Measurements from ENCODE around the gene LHPP.

LHPP gene

DNA sequence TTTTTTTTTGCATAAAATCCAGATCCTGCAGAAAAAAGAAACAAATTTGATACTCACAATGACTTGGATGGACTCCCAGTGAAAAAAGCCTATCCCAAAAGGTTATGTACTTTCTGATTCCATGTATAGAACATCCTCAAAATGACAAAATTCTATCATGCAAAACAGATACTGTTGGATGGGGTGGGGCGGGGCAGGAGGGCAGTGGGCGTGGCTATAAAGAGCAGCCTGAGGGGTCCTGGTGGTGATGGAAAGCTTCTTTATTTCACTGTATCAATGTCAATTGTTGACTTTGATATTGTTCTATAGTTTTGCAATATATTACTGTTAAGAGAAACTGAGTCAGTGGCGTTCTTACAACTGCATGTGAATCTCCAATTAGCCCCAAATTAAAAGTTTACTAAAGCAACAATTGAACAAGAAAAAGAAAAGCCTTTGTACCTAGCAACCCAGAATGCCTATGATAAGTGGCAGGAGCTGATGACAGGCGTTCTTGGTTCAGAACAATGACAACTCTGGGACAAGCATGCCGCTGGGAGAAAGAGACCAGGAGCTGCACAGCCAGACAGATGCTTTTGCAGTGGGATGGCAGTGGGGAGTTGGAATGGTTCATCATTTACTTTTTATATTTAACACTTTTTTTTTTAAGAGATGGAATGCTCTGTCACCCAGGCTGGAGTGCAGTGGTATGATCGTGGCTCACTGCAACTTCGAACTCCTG lies 101.9 kb downstream of the LHPP start:
- no peak overlapping the region for H3K9ac ChIP-seq (ENCODE audit: low read length)
- no peak overlapping the region for H3K4me3 ChIP-seq (ENCODE audit: low read length)
- H3K27ac ChIP-seq (ENCODE audit: low read depth, low read length): no peak overlapping the region
- H3K36me3 ChIP-seq (ENCODE audit: control insufficient read depth, insufficient read depth, low read length): no peaks in the 10 kb centered on the region
- no peaks in the 10 kb centered on the region for H3K27me3 ChIP-seq (ENCODE audit: control insufficient read depth, insufficient read depth, low read length)
- peaks cover 12% of the 10 kb centered on the region for H3K4me1 ChIP-seq (ENCODE audit: control insufficient read depth, insufficient read depth, low read length)

DNA sequence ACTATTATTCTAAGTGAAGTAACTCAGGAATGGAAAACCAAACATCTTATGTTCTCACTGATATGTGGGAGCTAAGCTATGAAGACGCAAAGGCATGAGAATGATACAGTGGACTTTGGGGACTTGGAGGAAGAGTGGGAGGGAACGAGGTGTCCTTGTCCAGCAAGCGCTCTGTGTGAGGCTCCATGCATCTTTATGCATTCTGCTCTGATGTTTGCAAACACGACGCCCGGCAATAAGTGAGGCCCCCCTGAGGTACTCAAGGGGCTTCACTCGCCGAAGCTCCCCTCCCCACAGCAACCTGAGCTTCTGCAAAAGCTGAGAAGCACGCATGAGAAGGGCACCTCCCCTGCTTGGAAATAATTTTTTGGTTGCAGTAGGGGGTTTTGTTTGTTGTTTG lies 103.3 kb downstream of the LHPP start:
- Histone ChIP-seq H3K4me1 (ENCODE audit: control insufficient read depth, insufficient read depth, low read length) (peaks cover 7% of the 10 kb centered on the region), H3K27me3 (ENCODE audit: control insufficient read depth, insufficient read depth, low read length) (no peaks in the 10 kb centered on the region), H3K36me3 (ENCODE audit: control insufficient read depth, insufficient read depth, low read length) (no peaks in the 10 kb centered on the region), H3K4me3 (ENCODE audit: low read length) (no peak overlapping the region), H3K9ac (ENCODE audit: low read length) (no peak overlapping the region), H3K27ac (ENCODE audit: low read depth, low read length) (no peak overlapping the region)

DNA sequence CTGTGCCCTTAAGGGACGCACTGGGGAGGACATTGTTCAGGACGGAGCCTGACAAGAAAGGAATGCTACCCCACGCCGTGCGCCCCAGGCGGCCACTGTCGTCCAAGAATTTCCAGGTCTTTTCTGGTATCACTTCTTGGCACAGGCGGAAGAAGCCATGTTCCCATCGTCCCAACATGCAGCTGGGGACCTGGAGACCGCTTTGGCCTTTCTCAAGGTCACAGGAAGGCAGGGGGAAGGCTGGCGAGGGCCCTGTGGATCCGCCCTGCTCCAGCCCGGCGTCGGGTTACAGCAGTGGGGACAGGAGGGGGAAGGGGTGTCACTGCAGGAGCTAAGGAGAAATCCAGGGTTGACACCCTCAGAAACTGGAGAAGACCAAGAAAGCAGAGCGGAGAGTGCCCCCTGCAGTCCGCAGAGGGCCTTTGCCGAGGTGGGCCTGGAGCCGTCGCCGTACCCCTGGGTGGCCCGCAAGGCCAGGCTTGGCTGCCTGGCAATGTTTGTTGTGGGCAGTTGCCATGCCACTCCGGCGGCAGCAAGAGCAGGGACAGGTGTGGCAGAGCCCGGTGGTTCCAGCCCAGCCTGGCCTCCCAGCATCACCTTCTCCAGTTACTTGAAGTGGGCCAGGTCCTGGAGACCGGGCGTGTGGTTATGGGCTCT lies 104.1 kb downstream of the LHPP start:
- no peak overlapping the region for H3K27ac ChIP-seq (ENCODE audit: low read depth, low read length)
- no peaks in the 10 kb centered on the region for H3K27me3 ChIP-seq (ENCODE audit: control insufficient read depth, insufficient read depth, low read length)
- H3K4me1 ChIP-seq (ENCODE audit: control insufficient read depth, insufficient read depth, low read length): peaks cover 3% of the 10 kb centered on the region
- H3K36me3 ChIP-seq (ENCODE audit: control insufficient read depth, insufficient read depth, low read length): no peaks in the 10 kb centered on the region
- no peak overlapping the region for H3K4me3 ChIP-seq (ENCODE audit: low read length)
- no peak overlapping the region for H3K9ac ChIP-seq (ENCODE audit: low read length)

DNA sequence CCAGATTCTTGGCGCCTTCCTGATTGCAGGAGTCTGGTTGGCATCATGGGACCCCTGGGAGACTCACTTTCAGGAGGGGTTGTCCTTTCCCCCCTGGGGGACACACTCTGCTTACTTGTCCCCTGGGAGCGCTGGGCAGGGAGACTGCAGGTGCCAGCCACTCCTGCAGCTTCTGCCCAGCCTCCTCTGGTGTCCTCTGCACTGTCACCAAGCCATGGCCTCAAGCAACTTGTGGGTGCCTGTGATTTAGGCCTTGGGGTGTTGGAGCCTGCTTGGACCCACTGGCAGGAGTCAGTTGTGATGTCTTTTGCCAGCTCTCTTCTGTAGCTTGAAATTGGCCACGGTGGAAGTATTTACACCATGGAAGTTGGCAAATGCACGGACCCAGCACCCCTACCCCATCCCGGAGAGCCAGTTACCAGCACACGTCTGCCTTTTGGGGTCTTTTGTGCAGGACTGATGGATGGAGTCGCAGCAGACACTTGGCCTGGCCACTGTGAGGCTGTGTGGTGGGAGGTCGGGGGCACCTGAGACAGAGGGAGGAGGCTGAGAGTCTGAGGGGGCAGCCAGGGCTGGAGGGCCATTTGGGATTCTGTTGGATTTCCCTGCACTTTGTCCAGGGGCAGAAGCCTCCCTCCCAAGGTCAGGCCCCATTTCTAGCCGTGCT lies 104.7 kb downstream of the LHPP start:
- Histone ChIP-seq H3K4me3 (ENCODE audit: low read length) (no peak overlapping the region), H3K4me1 (ENCODE audit: control insufficient read depth, insufficient read depth, low read length) (no peaks in the 10 kb centered on the region), H3K9ac (ENCODE audit: low read length) (no peak overlapping the region), H3K27ac (ENCODE audit: low read depth, low read length) (no peak overlapping the region), H3K36me3 (ENCODE audit: control insufficient read depth, insufficient read depth, low read length) (no peaks in the 10 kb centered on the region), H3K27me3 (ENCODE audit: control insufficient read depth, insufficient read depth, low read length) (no peaks in the 10 kb centered on the region)

DNA sequence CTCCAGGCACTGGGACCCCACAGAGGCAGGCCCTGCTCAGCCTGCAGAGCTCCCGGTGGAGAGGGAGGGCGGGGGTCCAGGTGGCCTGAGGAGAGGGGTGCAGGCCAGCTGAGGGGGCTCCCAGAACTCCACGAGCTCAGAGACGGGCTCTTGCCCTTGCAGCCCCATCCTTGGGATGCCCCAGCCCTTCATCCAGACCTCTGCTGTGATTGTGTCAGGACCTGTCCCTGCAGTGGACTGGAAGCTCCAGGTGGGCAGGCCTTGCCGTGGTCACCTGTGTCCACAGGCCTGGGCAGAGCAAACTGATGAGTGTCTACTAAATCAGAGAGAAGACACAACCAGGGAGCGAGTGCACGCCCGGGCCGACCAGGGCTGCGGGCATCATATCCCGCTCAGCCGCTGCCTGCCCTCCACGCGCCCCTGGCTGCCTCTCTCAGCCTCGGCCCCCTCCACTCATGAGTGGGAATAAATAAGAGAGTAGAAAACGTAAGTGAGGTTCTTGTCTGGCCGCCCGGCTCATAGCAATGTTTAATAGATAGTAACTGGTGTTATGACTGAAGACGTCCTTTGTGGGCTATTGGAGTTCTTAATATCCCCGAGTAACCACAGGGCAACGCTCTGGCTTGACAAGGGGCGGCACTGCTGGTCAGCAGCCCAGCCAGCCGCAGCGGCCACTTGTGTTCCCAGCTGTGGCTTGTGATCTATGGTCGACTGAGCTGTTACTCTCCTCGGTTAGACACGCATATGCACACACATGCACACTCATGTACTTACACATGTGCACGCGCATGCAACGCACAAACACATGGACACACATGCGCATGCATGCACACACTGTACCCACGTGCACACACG lies 105.6 kb downstream of the LHPP start:
- H3K4me1 ChIP-seq (ENCODE audit: control insufficient read depth, insufficient read depth, low read length): no peaks in the 10 kb centered on the region
- H3K9ac ChIP-seq (ENCODE audit: low read length): no peak overlapping the region
- no peak overlapping the region for H3K4me3 ChIP-seq (ENCODE audit: low read length)
- no peak overlapping the region for H3K27ac ChIP-seq (ENCODE audit: low read depth, low read length)
- no peaks in the 10 kb centered on the region for H3K36me3 ChIP-seq (ENCODE audit: control insufficient read depth, insufficient read depth, low read length)
- H3K27me3 ChIP-seq (ENCODE audit: control insufficient read depth, insufficient read depth, low read length): no peaks in the 10 kb centered on the region

DNA sequence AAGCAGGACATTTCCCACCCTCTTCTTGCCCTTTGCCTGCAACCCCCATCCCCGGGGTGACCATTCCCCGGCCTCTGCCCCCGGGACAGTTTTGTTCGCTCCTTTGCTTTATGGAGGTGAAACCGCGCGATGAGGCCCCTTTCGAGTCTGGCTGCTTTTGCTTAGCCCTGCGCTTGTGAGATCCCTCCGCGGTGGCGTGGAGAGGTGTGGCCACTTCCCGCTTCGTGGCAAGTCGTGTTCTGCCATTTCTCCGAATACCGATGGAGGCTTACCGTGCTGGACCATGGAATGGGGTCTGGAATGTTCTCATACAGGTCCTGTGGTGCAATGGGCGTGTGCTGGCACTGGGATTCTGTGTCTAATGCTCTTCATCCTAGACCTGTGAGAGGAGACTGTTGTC lies 106.7 kb downstream of the LHPP start:
- Histone ChIP-seq H3K9ac (ENCODE audit: low read length) (no peak overlapping the region), H3K27ac (ENCODE audit: low read depth, low read length) (no peak overlapping the region), H3K27me3 (ENCODE audit: control insufficient read depth, insufficient read depth, low read length) (no peaks in the 10 kb centered on the region), H3K4me3 (ENCODE audit: low read length) (no peak overlapping the region), H3K36me3 (ENCODE audit: control insufficient read depth, insufficient read depth, low read length) (no peaks in the 10 kb centered on the region), H3K4me1 (ENCODE audit: control insufficient read depth, insufficient read depth, low read length) (no peaks in the 10 kb centered on the region)

DNA sequence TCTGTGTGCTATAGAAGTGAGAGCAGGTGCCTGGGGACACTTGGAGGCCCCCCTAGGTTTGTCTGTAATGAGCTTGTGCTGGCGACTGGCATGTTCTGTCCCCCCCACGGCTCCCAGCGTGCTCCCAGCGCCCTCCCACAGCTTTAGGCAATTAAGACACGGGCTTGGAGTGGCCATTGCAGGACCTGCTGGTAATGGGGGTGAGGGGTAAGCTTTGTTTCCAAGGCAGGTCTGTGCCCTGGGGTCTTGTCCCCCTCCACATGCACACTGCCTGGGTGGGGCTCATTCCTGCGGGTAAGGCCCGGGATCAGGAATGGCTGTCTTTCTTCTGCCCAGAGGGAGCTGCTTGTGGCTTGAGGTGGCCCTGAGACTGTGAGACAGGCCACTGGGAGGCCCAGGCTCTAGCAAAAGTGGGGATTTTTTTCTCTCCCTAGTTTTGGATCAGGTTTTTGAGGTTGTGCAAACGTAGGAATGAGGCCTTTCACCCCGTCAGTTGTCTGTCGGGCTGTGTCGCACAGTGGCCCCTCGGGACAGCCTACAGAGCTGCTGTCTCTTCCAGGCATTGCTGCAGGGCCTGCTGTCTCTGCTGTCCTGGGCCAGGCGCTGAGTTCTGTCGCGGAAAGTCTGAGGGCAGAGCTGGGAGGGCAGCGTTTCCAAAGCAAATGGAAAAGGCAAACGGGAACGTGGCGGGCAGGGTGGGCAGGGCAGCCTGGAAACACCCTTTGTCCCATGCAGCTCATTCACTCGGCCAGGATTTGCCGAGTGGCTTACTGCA lies 107.4 kb downstream of the LHPP start:
- no peak overlapping the region for H3K9ac ChIP-seq (ENCODE audit: low read length)
- H3K36me3 ChIP-seq (ENCODE audit: control insufficient read depth, insufficient read depth, low read length): no peaks in the 10 kb centered on the region
- H3K4me1 ChIP-seq (ENCODE audit: control insufficient read depth, insufficient read depth, low read length): no peaks in the 10 kb centered on the region
- H3K27me3 ChIP-seq (ENCODE audit: control insufficient read depth, insufficient read depth, low read length): no peaks in the 10 kb centered on the region
- no peak overlapping the region for H3K27ac ChIP-seq (ENCODE audit: low read depth, low read length)
- H3K4me3 ChIP-seq (ENCODE audit: low read length): no peak overlapping the region

DNA sequence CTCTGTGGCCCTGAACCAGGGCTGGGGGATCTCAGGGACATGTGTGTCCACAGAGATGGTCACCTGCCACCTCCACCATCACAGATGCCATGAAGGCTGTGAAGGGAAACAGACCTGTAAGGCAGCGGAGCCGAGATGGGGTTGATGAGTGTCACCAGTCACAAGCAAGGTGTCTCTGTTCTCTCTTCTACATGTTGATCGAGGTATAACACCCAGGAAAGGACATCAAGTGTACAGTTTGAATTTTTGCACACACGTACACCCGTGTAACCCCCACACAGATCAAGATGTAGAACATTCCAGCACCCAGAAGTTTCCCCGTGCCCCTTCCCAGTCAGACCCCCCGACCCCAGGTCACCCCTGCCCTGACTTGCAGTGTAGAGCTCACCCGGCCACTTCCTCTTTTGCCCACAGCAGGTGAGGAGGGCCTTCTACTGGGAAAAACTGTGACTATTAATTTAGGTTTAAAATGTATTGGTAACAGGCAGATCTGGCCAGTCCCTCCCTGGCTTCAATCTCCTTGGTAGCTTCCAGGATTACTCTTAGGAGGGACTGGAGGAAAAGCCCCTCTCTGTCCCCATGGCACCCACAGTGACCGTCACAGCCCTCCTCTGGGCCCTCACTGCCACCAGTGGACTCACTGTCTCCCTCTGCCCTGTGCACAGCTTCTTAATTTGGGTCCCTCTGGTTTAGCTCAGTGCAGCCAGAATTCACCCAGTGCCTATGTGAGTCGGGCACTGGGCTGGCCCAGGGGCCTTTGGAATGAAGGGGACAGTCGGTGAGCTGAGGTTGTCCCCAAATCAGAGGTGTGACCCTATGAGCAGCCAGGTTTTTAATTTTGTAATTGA lies 108.2 kb downstream of the LHPP start:
- no peak overlapping the region for H3K9ac ChIP-seq (ENCODE audit: low read length)
- no peaks in the 10 kb centered on the region for H3K4me1 ChIP-seq (ENCODE audit: control insufficient read depth, insufficient read depth, low read length)
- no peaks in the 10 kb centered on the region for H3K36me3 ChIP-seq (ENCODE audit: control insufficient read depth, insufficient read depth, low read length)
- no peak overlapping the region for H3K27ac ChIP-seq (ENCODE audit: low read depth, low read length)
- no peaks in the 10 kb centered on the region for H3K27me3 ChIP-seq (ENCODE audit: control insufficient read depth, insufficient read depth, low read length)
- H3K4me3 ChIP-seq (ENCODE audit: low read length): no peak overlapping the region

DNA sequence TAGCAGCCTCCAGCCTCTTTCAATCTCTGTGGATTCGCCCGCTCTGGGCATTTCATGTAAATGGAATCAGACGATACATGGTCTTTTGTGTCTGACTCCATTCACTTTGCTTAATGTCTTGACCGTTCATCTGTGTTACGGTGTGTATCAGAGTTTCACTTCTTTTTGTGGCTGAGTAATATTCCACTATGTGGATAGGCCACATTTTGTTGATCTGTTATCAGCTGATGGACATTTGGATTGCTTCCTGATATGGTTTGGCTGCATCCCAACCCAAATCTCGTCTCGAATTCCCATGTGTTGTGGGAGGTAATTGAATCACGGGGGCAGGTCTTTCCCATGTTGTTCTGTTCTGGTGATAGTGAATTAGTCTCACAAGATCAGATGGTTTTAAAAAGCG lies 109.0 kb downstream of the LHPP start:
- Histone ChIP-seq H3K27me3 (ENCODE audit: control insufficient read depth, insufficient read depth, low read length) (no peaks in the 10 kb centered on the region), H3K36me3 (ENCODE audit: control insufficient read depth, insufficient read depth, low read length) (no peaks in the 10 kb centered on the region), H3K4me1 (ENCODE audit: control insufficient read depth, insufficient read depth, low read length) (no peaks in the 10 kb centered on the region), H3K4me3 (ENCODE audit: low read length) (no peak overlapping the region), H3K9ac (ENCODE audit: low read length) (no peak overlapping the region), H3K27ac (ENCODE audit: low read depth, low read length) (no peak overlapping the region)

DNA sequence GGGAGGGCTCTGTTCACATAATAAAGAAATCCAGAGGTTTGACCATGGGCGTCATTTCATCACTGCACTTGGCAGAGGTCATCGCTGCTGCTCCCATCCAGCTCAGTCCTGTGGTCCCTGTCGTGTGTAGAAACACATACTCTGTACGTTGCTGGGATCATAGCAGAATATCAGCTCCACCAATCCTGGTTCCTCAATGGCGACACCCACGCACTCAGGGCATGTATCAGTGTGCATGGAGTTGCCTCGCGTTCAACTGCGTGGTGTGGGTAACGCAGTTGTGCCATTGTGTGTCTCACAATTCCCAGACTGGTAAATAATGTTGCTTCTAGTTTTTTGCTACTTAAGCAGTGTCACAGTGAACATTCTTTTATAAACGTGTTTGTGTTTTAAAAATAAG lies 111.1 kb downstream of the LHPP start:
- no peaks in the 10 kb centered on the region for H3K4me1 ChIP-seq (ENCODE audit: control insufficient read depth, insufficient read depth, low read length)
- no peaks in the 10 kb centered on the region for H3K36me3 ChIP-seq (ENCODE audit: control insufficient read depth, insufficient read depth, low read length)
- H3K27ac ChIP-seq (ENCODE audit: low read depth, low read length): no peak overlapping the region
- no peak overlapping the region for H3K4me3 ChIP-seq (ENCODE audit: low read length)
- H3K9ac ChIP-seq (ENCODE audit: low read length): no peak overlapping the region
- no peaks in the 10 kb centered on the region for H3K27me3 ChIP-seq (ENCODE audit: control insufficient read depth, insufficient read depth, low read length)

DNA sequence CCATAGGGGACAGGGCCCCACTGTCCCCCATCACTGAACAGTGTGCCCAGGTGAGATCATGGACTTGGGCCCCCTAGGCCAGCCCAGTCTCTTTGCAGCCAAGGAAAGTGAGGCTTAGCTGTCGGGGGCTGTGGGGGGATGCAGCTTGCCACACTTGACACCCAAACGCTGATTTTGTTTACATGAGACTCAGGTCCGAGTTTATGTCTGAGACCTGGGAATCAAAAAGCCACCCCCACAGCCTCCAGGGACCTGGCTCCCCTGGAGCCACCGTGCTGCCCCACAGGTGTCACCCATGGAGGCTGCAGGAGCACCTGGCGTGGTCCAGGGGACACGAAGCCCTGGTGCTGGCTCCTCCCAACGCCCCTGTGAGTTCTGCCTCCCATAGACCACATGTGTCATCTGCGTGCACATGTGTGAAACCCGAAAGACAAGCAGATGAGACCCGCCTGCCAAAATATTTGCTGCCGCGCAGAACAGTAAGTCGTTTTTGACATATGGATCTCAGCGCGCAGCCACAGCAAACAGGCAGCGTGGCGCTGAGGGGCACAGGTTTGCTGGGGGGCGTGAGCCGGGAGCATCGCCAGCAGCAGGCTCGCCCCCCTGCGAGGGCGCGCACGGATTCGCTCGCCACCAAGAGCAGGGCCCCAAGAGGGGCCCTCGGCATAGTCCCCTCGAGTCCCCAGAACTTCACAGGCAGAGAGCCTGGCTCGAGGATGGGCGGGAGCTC lies 112.3 kb downstream of the LHPP start:
- H3K4me1 ChIP-seq (ENCODE audit: control insufficient read depth, insufficient read depth, low read length): no peaks in the 10 kb centered on the region
- no peak overlapping the region for H3K4me3 ChIP-seq (ENCODE audit: low read length)
- no peaks in the 10 kb centered on the region for H3K27me3 ChIP-seq (ENCODE audit: control insufficient read depth, insufficient read depth, low read length)
- H3K36me3 ChIP-seq (ENCODE audit: control insufficient read depth, insufficient read depth, low read length): no peaks in the 10 kb centered on the region
- H3K9ac ChIP-seq (ENCODE audit: low read length): no peak overlapping the region
- H3K27ac ChIP-seq (ENCODE audit: low read depth, low read length): no peak overlapping the region

Measured in rectal smooth muscle tissue (tissue), 1 donor.